ENCODE results near the gene ZNF177. TPM values are rescaled to one million over a fixed set of nuclear protein-coding genes. Genes with fewer than 3 reads are reported as not detected.
"Not testable (repeated sequence)": the region's sequence is repeated elsewhere in the genome, so short reads cannot be mapped to it uniquely, and the experiment has no call there.

The ZNF177 gene
- 0.64 and 1.7 TPM in 2 replicates for total RNA-seq

DNA sequence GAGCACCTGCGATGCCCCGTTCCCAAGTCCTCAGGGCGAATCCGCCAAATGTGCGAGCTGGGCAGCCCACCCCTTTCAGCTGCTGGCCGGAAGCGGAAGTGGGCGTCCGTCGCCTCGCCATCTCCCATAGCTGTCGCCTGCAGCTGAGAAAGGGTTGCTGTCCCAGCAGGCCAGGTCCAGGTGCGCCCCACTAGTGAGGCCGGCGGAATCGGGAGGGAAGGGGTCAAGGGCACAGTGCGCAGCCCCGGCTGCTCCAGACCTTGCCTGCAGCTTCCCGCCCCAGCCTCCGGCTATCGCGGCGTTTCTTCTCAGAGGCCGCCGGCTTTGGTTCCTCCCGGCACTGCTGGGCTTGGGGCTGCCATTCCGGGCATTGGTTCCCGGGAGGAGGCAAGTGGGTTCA lies at the start of gene ZNF177:
Gene ZNF177, plus strand, starts transcription at position 109 of the 400 bp plus-strand sequence. CDS start 15,299 bp downstream, outside the sequence.
- peak within 1 kb of the TSS; percentile 58 for H3K4me3 ChIP-seq (ENCODE audit: low read depth, low read length)
- TF ChIP-seq, protein P1, sequence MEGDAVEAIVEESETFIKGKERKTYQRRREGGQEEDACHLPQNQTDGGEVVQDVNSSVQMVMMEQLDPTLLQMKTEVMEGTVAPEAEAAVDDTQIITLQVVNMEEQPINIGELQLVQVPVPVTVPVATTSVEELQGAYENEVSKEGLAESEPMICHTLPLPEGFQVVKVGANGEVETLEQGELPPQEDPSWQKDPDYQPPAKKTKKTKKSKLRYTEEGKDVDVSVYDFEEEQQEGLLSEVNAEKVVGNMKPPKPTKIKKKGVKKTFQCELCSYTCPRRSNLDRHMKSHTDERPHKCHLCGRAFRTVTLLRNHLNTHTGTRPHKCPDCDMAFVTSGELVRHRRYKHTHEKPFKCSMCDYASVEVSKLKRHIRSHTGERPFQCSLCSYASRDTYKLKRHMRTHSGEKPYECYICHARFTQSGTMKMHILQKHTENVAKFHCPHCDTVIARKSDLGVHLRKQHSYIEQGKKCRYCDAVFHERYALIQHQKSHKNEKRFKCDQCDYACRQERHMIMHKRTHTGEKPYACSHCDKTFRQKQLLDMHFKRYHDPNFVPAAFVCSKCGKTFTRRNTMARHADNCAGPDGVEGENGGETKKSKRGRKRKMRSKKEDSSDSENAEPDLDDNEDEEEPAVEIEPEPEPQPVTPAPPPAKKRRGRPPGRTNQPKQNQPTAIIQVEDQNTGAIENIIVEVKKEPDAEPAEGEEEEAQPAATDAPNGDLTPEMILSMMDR (IDR thresholded peaks at IDR 0.05; ENCODE audit: insufficient read depth, low read depth, low read length), result no peak
- DNase-seq (ENCODE audit: low read depth), result no peak

DNA sequence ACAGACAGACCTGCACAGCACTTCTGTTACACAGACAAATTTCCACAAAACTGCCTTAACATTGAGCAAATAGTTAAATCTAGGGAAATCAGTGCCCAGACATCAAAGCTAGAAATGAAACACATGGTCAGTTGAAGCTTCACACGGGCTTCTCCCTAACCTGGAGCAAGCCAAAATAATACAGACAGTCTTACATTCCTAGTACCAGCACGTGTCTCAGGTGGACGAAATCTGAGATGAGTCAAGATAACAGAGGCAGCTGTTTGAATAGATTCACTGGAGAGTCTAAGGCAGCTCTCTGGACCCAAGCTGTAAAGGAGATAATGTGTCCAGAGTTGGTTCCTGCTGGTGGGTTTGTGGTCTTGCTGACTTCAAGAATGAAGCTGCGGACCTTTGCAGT lies 49.1 kb upstream of the ZNF177 start:
- no peak overlapping the region for H3K4me3 ChIP-seq (ENCODE audit: low read depth, low read length)
- no peak for DNase-seq (ENCODE audit: low read depth)
- TF ChIP-seq, protein P1 (IDR thresholded peaks at IDR 0.05; ENCODE audit: insufficient read depth, low read depth, low read length), result no peak

DNA sequence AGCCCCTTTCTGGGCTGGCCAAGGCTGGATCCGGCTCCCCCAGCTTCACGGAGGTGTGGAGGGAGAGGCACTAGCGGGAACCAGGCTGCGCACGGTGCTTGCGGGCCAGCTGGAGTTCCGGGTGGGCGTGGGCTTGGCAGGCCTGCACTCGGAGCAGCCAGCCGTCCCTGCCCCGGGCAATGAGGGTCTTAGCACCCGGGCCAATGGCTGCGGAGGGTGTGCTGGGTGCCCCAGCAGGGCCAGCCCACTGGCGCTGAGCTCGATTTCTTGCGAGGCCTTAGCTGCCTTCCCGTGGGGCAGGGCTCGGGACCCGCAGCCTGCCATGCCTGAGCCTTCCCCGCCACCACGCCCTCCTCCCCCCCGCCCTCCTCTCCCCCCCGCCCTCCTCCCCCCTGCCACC lies 41.5 kb upstream of the ZNF177 start:
- DNase-seq (ENCODE audit: low read depth), result no peak
- TF ChIP-seq, protein P1 (IDR thresholded peaks at IDR 0.05; ENCODE audit: insufficient read depth, low read depth, low read length), result no peak
- no peak overlapping the region for H3K4me3 ChIP-seq (ENCODE audit: low read depth, low read length)

DNA sequence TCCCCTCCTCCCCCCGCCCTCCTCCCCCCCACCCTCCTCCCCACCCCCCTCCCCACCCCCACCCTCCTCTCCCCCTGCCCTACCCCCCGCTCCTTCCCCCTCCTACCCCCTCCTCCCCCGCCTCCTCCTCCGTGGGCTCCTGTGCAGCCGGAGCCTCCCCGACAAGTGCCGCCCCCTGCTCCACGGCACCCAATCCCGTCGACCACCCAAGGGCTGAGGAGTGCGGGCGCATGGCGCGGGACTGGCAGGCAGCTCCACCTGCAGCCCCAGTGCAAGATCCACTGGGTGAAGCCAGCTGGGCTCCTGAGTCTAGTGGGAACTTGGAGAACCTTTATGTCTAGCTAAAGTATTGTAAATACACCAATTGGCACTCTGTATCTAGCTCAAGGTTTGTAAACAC lies 41.1 kb upstream of the ZNF177 start:
- H3K4me3 ChIP-seq (ENCODE audit: low read depth, low read length); DNase-seq (ENCODE audit: low read depth): not testable (repeated sequence)

DNA sequence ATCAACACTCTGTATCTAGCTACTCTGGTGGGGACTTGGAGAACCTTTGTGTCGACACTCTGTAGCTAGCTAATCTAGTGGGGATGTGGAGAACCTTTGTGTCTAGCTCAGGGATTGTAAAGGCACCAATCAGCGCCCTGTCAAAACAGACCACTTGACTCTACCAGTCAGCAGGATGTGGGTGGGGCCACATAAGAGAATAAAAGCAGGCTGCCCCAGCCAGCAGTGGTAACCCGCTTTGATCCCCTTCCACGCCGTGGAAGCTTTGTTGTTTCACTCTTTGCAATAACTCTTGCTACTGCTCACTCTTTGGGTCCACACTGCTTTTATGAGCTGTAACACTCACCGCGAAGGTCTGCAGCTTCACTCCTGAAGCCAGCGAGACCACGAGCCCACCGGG lies 40.6 kb upstream of the ZNF177 start:
- DNase-seq (ENCODE audit: low read depth); H3K4me3 ChIP-seq (ENCODE audit: low read depth, low read length): not testable (repeated sequence)

DNA sequence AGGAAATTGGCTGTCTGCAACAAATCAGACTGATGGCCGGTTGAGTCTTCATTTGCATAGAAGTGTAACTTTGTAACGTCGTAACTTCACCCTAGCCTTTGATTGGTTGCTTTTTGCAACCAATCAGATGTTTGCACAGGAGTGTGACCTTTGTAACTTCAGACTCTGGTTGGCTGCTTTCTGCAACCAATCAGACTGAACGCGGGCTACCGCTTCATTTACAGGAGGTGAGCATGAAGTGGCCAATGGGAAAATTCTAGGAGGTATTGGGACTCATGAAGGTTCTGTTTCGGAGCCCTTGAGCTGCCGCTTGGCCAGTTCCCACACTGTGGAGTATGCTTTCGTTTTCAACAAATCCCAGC lies 39.3 kb upstream of the ZNF177 start:
- peak; percentile 82 for DNase-seq (ENCODE audit: low read depth)
- TF ChIP-seq, protein P1 (IDR thresholded peaks at IDR 0.05; ENCODE audit: insufficient read depth, low read depth, low read length), result no peak
- H3K4me3 ChIP-seq (ENCODE audit: low read depth, low read length), result peak overlapping the region; percentile 82

DNA sequence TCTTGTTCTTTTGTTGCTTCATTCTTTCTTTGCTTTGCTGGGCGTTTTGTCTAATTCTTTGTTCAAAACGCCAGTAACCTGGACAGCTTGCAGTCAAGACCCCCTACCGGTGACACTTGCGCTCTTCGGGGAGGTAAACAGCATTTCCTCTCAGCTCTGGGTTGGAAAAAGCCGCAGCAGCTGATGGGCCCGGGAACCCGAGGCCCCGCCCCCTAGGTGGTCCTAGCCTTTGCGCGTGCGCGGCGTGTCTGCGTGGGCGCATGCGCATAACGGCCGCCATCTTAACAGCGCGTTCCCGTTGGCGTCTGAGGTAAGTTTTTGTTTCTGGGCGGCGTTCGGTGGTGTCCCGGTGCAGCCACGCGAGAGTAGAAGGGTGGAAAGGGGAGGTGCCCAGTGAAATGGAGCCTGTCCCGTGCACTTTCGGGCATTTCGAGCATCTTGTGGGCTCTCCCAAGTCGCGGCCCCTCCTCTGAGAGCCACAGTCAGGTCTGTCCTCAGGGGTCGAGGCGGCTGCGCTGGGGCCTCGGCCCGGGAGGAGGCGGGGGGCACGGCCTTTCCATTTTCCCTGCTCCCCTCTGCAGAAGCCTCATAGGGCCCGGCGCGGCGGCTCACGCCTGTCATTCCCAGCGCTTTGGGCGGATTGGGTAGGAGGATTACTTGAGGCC lies 38.8 kb upstream of the ZNF177 start, which contains the start of gene ZNF559:
Gene ZNF559, plus strand, starts transcription at position 261 of the 665 bp plus-strand sequence. CDS start 14,371 bp downstream, outside the sequence.
- H3K4me3 ChIP-seq (ENCODE audit: low read depth, low read length), result peak within 1 kb of the TSS; percentile 82
- peak; percentile 97 for DNase-seq (ENCODE audit: low read depth)
- TF ChIP-seq, protein P1 (IDR thresholded peaks at IDR 0.05; ENCODE audit: insufficient read depth, low read depth, low read length), result peak; percentile 42

DNA sequence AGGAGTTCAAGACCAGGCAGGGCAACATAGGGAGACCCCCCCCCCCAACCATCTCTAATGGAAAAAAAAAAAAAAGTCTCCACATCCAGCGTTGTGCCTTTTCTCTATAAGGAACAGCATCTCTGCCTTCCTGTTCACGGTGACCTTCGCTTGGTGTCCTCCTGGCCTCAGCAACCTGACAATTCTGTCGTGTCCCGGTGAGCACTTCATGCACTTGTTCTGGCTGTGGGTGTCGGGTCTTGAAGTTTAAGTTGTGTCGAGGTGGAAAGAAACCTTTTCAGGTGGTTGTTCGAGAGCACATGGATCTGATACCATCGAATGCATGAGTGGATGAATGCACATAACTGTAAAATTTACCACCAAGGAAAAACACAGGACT lies 38.2 kb upstream of the ZNF177 start:
- TF ChIP-seq, protein P1 (IDR thresholded peaks at IDR 0.05; ENCODE audit: insufficient read depth, low read depth, low read length), result no peak
- no peak for DNase-seq (ENCODE audit: low read depth)
- H3K4me3 ChIP-seq (ENCODE audit: low read depth, low read length), result peak overlapping the region; percentile 82

All from fibroblast of villous mesenchyme (primary cell).